Activated CD4-positive, alpha-beta T cell treated with anti-CD3 and anti-CD28 coated beads, Interleukin-2, amount 10 ng/mL, durations not matched to agents 24 days and 14 days (primary cell): ENCODE measurements around the gene CCSER1. TPM values are rescaled to one million over a fixed set of nuclear protein-coding genes. Genes with fewer than 3 reads are reported as not detected.
"Not testable (repeated sequence)": the region's sequence is repeated elsewhere in the genome, so short reads cannot be mapped to it uniquely, and the experiment has no call there.

ENCODE experiments used
- DNase-seq: peaks from one replicate; pipeline ENCODE4 v3.0.0; 2022
- H3K27ac Mint-ChIP-seq: one replicate; pipeline ENCODE4 v1.8.0; 2022; ENCODE audit warnings: mild to moderate bottlenecking, mixed read lengths
- H3K27me3 Mint-ChIP-seq: one replicate; pipeline ENCODE4 v1.8.0; 2022; ENCODE audit warnings: mixed read lengths
- H3K36me3 Mint-ChIP-seq: one replicate; pipeline ENCODE4 v1.8.0; 2022; ENCODE audit warnings: low read depth, mild to moderate bottlenecking, mixed read lengths
- H3K4me1 Mint-ChIP-seq: one replicate; pipeline ENCODE4 v1.8.0; 2021; ENCODE audit warnings: mixed read lengths
- H3K4me3 Mint-ChIP-seq: one replicate; pipeline ENCODE4 v1.8.0; 2022; ENCODE audit warnings: mild to moderate bottlenecking, moderate library complexity, mixed read lengths
- H3K9me3 Mint-ChIP-seq: one replicate; pipeline ENCODE4 v1.8.0; 2021; ENCODE audit warnings: mixed read lengths
- intact Hi-C: fragments of 100-400 bp; cut with micrococcal nuclease; formaldehyde crosslinking; loops from one replicate; pipeline ENCODE4 v1.15.1; 2023
- total RNA-seq: library from RNA; stranded (reverse); gene quantifications from 2 replicates; pipeline ENCODE4 v1.2.3, GENCODE V29; 2022

CCSER1 gene
- total RNA-seq, 1 donor from 2014 or later: not detected

DNA sequence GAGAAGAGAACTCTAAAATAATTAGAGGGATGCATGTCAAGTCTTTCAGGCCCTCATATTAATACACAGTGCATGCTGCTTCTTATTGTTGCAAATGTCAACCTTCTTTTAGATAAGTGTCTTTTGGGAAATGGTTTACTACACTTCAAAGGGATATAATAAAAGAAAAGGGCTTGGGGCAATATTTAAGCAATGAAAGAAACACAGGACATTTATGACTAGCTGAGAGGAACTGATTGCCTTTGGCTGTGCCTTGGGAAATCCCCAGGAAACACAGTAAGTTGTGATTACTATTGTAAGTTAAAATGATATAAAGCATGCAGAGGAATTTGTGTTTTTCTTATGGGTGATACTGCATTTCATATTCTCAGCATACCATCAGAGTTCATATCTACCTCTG lies 1140.3 kb downstream of the CCSER1 start:
- intact Hi-C loops: no loop called here
- H3K9me3 Mint-ChIP-seq: no peaks in the 10 kb centered on the region
- H3K4me3 Mint-ChIP-seq: no peak overlapping the region
- H3K36me3 Mint-ChIP-seq: no peaks in the 10 kb centered on the region
- H3K4me1 Mint-ChIP-seq: no peaks in the 10 kb centered on the region
- no peak for DNase-seq
- H3K27ac Mint-ChIP-seq: no peak overlapping the region
- no peaks in the 10 kb centered on the region for H3K27me3 Mint-ChIP-seq

GRCh38 chr4:91268481-91268880 lies 1141.3 kb downstream of the CCSER1 start:
- H3K36me3 Mint-ChIP-seq, H3K4me3 Mint-ChIP-seq, DNase-seq, H3K9me3 Mint-ChIP-seq, H3K4me1 Mint-ChIP-seq, intact Hi-C loops, H3K27me3 Mint-ChIP-seq, H3K27ac Mint-ChIP-seq: not testable (repeated sequence)

DNA sequence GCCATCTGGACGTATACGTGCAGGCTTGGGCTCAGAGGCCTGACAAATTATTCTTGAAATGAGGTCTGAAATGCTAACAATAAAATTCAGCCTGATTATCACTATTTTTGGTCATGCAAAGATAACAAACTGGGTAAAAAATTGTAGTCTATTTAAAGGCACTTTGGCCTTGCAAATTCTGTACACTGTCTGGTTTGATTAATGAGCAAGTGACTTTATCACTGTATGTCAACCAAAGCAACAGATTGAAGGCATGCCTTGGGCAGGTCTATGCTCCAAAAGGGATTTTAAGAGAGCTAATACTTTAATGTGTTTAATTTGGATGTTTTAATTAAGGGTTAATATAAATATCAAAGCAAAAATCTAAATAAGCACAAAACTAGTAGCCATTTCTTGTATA lies 1141.7 kb downstream of the CCSER1 start:
- Mint-ChIP-seq H3K36me3 (no peaks in the 10 kb centered on the region), H3K27me3 (no peaks in the 10 kb centered on the region), H3K27ac (no peak overlapping the region), H3K4me1 (no peaks in the 10 kb centered on the region), H3K4me3 (no peak overlapping the region), H3K9me3 (no peaks in the 10 kb centered on the region)
- no peak for DNase-seq
- intact Hi-C loops: no loop called here

GRCh38 chr4:91279899-91280298 lies 1152.7 kb downstream of the CCSER1 start:
- Mint-ChIP-seq H3K4me3 (no peak overlapping the region), H3K4me1 (no peaks in the 10 kb centered on the region), H3K36me3 (no peaks in the 10 kb centered on the region), H3K27ac (no peak overlapping the region), H3K9me3 (peaks cover 6% of the 10 kb centered on the region), H3K27me3 (no peaks in the 10 kb centered on the region)
- intact Hi-C loops: no loop called here
- DNase-seq: no peak

DNA sequence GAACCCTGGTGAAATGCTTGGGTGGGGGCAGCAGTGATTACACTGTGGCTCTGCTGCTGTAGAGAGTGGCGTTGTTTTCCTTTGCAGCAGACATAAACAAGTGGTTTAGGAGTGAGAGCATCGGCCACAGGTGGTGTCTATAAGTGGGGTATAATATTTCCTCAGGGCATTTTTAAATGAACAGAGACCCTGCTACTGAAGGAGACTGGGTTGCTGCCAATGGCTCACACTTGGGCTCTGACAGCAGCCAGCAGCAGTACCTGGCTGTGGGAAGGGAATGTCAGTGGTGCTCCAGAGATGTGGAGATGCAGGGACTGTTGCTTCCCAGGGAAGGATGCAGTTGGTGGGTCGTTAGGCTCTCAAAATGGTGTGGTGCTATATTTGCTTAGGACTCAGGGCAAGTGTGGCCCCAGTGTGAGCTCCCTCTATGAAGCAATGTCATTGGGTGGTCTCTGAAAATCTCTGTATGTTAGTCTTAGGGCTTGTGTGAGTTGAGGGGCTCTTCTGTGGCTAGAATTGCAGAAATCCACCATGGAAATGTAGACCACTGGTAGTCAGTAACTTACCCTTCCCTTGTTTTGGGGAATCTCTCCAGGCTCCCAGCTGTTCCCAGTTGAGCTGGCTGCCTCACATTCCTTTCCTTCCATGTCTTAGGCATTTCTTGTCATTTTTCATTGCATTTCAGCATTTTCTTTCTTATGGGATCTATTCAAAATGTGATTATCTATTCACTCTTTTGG lies 1153.5 kb downstream of the CCSER1 start:
- no peak overlapping the region for H3K4me3 Mint-ChIP-seq
- H3K9me3 Mint-ChIP-seq: no peaks in the 10 kb centered on the region
- no peak for DNase-seq
- H3K27ac Mint-ChIP-seq: no peak overlapping the region
- H3K36me3 Mint-ChIP-seq: no peaks in the 10 kb centered on the region
- intact Hi-C loops: no loop called here
- no peaks in the 10 kb centered on the region for H3K4me1 Mint-ChIP-seq
- no peaks in the 10 kb centered on the region for H3K27me3 Mint-ChIP-seq

DNA sequence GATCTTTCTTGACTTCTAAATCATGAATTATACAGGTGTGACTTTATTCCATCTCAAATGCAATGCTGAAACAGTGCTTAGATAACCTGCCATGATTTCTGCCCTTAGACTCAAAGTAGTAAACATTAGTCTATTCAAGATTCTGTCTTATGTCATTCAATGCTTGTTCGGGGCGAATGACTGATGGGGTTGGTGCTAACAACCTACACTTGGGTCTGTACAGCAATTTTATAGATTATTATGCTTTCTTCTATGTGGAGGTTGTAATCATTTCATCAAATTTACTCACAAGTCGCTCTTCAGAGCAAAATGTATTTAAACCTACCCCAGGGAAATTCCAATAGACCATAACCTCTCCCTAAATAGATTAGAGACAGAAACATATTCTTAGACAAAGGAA lies 1155.0 kb downstream of the CCSER1 start:
- Mint-ChIP-seq H3K4me3 (no peak overlapping the region), H3K4me1 (no peaks in the 10 kb centered on the region), H3K27ac (no peak overlapping the region), H3K27me3 (no peaks in the 10 kb centered on the region), H3K9me3 (no peaks in the 10 kb centered on the region), H3K36me3 (no peaks in the 10 kb centered on the region)
- DNase-seq: no peak
- intact Hi-C loops: no loop called here

- no peak overlapping the region for H3K27ac Mint-ChIP-seq
- no peaks in the 10 kb centered on the region for H3K27me3 Mint-ChIP-seq
- H3K4me3 Mint-ChIP-seq: no peak overlapping the region
Observed at GRCh38 chr4:91283726-91284230, 1156.6 kb downstream of the CCSER1 start.

DNA sequence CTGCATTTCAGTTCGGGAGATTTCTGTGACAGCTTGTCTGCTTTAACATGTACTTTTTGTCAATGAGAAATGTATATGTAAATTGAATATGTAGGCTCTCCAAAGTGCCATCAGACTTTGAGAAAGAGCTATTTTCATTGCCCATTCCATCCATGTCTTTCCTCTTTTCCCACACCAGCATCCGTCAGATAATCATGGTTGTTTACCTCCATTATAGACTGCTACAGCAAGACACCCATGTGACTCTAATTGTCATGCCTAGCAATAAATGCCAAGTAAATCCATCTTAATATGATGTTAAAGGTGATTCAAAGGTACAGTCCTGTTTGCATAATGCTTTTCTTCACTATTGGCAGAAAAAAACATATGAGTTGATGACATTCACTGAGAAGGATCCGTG lies 1157.3 kb downstream of the CCSER1 start:
- Mint-ChIP-seq H3K27me3 (no peaks in the 10 kb centered on the region), H3K4me3 (no peak overlapping the region), H3K4me1 (no peaks in the 10 kb centered on the region), H3K36me3 (no peaks in the 10 kb centered on the region), H3K9me3 (no peaks in the 10 kb centered on the region), H3K27ac (no peak overlapping the region)
- no peak for DNase-seq
- intact Hi-C loops: no loop called here

More at GRCh38 chr4:91283726-91284230, 1156.6 kb downstream of the CCSER1 start:
- no peak for DNase-seq
- Mint-ChIP-seq H3K4me1 (no peaks in the 10 kb centered on the region), H3K9me3 (no peaks in the 10 kb centered on the region), H3K36me3 (no peaks in the 10 kb centered on the region)
- intact Hi-C loops: no loop called here

DNA sequence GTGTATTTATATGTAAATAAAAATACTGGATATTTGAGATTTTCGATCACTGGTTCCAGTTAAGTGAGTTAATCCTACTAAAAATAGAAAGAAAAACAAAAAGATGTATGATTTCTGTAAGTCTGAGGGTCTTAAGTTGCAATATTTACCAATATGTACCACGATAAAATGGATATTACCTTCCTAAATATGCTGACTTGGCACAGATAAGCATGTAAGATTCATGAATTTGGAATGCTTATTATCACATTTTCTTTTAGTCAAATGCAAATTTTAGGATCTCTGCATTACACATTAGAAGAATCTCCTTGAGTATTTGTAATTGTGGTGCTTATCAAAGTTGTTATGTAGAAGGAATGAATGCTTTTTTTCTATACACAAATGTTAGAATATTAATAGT lies 1158.3 kb downstream of the CCSER1 start:
- no peak overlapping the region for H3K27ac Mint-ChIP-seq
- H3K27me3 Mint-ChIP-seq: no peaks in the 10 kb centered on the region
- DNase-seq: no peak
- no peak overlapping the region for H3K4me3 Mint-ChIP-seq
- H3K36me3 Mint-ChIP-seq: no peaks in the 10 kb centered on the region
- intact Hi-C loops: no loop called here
- no peaks in the 10 kb centered on the region for H3K4me1 Mint-ChIP-seq
- no peaks in the 10 kb centered on the region for H3K9me3 Mint-ChIP-seq

- intact Hi-C loops: no loop called here
- Mint-ChIP-seq H3K4me1 (no peaks in the 10 kb centered on the region), H3K36me3 (no peaks in the 10 kb centered on the region), H3K4me3 (no peak overlapping the region), H3K9me3 (no peaks in the 10 kb centered on the region), H3K27ac (no peak overlapping the region), H3K27me3 (no peaks in the 10 kb centered on the region)
- no peak for DNase-seq
Observed at GRCh38 chr4:91288702-91289311, 1161.6 kb downstream of the CCSER1 start.

DNA sequence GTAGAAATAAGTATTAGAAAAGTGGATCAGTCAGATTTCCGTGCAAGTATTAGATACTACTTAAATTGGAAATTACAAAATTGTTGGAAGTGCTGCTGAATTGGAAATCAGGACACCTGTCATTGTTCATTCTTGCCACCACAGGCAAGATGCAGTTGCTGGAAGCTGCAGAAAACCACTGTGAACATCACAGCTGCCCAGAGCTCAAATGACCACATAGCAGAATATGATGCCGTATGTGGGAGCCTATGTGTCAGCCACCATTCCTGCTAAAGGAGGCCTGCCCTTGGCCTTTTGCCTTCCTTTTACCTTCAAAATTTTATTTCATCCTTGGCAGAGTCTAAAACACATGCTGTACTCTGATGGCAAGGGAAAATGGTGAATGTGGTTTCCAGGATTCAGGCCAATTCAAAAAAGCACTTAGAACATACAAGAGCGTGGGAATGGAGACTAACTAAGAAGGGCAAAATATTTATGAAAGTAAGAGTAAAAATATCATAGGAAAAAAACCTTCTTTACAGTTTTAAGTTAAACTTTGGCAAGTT lies 1171.0 kb downstream of the CCSER1 start:
- no peak for DNase-seq
- Mint-ChIP-seq H3K9me3 (no peaks in the 10 kb centered on the region), H3K36me3 (no peaks in the 10 kb centered on the region), H3K27me3 (no peaks in the 10 kb centered on the region), H3K4me3 (no peak overlapping the region), H3K4me1 (no peaks in the 10 kb centered on the region), H3K27ac (no peak overlapping the region)
- intact Hi-C loops: no loop called here

DNA sequence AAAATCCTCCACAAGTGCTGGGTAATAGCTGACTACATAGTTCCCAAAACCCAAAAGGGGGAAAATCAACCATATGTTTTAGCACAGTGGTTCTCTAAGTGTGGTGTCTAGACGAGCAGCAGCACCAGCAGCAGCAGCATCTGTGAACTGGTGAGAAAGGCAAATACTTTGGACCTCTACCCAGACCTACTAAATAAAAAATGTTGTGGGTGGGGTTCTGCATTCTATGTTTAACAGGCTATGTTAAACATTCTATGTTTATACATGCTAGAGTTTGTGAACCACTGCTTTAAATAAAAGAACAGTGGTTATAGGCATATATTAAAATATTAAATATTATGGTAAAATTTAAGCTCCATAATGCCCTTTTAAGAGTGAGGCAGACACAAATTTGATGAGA lies 1171.6 kb downstream of the CCSER1 start:
- intact Hi-C loops: no loop called here
- no peak for DNase-seq
- Mint-ChIP-seq H3K27me3 (no peaks in the 10 kb centered on the region), H3K9me3 (no peaks in the 10 kb centered on the region), H3K4me1 (no peaks in the 10 kb centered on the region), H3K27ac (no peak overlapping the region), H3K4me3 (no peak overlapping the region), H3K36me3 (no peaks in the 10 kb centered on the region)

DNA sequence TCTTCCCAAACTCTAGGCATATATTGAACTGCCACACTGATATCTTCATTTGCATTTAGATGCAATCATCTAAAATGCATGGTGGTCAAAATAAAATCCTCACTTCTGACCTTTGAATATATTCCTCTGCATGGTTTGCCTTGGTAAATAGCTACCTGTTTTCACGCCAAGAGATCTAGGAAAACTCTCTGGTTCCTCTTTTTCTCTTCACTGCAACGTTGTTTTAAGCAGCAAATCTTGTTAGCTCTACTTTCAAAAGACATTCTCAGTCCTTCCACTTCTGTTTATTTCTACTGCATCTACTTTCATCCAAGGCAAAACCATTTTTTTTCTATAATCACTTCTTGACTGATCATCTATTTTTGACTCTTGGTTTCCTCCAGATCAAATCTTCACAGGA lies 1174.9 kb downstream of the CCSER1 start:
- H3K4me3 Mint-ChIP-seq: no peak overlapping the region
- H3K27ac Mint-ChIP-seq: no peak overlapping the region
- intact Hi-C loops: no loop called here
- H3K9me3 Mint-ChIP-seq: no peaks in the 10 kb centered on the region
- no peaks in the 10 kb centered on the region for H3K27me3 Mint-ChIP-seq
- H3K36me3 Mint-ChIP-seq: no peaks in the 10 kb centered on the region
- H3K4me1 Mint-ChIP-seq: no peaks in the 10 kb centered on the region
- DNase-seq: no peak

DNA sequence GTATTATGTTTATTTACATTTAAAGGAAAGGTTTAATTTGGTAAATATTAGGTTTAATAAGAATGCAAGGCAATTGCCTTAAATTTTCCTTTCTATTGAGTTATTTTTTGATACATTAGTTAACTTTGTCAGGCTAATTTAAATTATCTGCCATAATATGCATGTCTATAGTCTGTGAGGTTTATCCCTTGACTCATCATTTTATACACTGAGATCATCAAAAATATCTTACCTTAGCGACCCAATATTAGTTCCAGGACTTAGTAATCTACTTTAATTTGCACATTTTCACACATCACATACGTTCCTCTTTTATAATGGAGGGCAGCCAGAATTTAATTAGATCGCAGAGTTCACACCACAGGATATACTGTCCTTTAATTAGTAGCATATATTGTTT lies 1177.1 kb downstream of the CCSER1 start:
- H3K36me3 Mint-ChIP-seq: no peaks in the 10 kb centered on the region
- no peak for DNase-seq
- intact Hi-C loops: no loop called here
- no peak overlapping the region for H3K27ac Mint-ChIP-seq
- no peaks in the 10 kb centered on the region for H3K27me3 Mint-ChIP-seq
- H3K4me1 Mint-ChIP-seq: no peaks in the 10 kb centered on the region
- H3K9me3 Mint-ChIP-seq: no peaks in the 10 kb centered on the region
- H3K4me3 Mint-ChIP-seq: no peak overlapping the region
